AG09319 (cell line): ENCODE measurements around the gene PRKRA.

ENCODE experiments used
- DNase-seq: peaks from one replicate; pipeline ENCODE4 v3.0.0-alpha.2; 2010; ENCODE audit warnings: low read depth; ENCODE audit errors: extremely low read depth
- TF ChIP-seq, protein P1 (sequence below): IDR thresholded peaks from 2 replicates; pipeline ENCODE4 v1.5.1; 2011; ENCODE audit warnings: low read depth, mild to moderate bottlenecking, inconsistent platforms, low read length, moderate library complexity

The PRKRA gene

GRCh38 chr2:178397002-178397605 lies 53.9 kb downstream of the PRKRA start:
- DNase-seq: no peak

GRCh38 chr2:178395941-178396570 lies 54.9 kb downstream of the PRKRA start:
- no peak for DNase-seq
- TF ChIP-seq, protein P1, sequence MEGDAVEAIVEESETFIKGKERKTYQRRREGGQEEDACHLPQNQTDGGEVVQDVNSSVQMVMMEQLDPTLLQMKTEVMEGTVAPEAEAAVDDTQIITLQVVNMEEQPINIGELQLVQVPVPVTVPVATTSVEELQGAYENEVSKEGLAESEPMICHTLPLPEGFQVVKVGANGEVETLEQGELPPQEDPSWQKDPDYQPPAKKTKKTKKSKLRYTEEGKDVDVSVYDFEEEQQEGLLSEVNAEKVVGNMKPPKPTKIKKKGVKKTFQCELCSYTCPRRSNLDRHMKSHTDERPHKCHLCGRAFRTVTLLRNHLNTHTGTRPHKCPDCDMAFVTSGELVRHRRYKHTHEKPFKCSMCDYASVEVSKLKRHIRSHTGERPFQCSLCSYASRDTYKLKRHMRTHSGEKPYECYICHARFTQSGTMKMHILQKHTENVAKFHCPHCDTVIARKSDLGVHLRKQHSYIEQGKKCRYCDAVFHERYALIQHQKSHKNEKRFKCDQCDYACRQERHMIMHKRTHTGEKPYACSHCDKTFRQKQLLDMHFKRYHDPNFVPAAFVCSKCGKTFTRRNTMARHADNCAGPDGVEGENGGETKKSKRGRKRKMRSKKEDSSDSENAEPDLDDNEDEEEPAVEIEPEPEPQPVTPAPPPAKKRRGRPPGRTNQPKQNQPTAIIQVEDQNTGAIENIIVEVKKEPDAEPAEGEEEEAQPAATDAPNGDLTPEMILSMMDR: no peak

More at GRCh38 chr2:178397002-178397605, 53.9 kb downstream of the PRKRA start:
- TF ChIP-seq, protein P1: peak; percentile 64

GRCh38 chr2:178395295-178395694 lies 55.7 kb downstream of the PRKRA start:
- DNase-seq: no peak
- TF ChIP-seq, protein P1: no peak

GRCh38 chr2:178394859-178395258 lies 56.1 kb downstream of the PRKRA start:
- DNase-seq: no peak

DNA sequence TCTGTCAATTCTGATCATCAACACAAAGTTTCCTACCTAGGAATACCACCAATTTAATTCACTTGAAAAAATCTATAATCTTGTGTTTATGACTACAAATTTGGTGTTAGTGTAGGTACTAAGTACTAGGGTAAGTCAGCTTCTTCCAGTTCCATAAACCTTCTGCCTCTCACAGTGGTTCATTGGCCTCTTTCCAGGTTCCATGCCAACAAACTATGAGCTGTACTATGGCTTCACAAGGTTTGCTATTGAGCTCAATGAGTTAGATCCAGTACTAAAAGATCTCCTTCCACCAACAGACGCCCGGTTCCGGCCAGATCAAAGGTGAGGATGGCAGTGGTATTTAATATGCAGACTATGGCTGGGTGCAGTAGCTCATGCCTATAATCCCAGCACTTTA lies 58.8 kb downstream of the PRKRA start:
- DNase-seq: no peak
- TF ChIP-seq, protein P1: no peak

More at GRCh38 chr2:178394859-178395258, 56.1 kb downstream of the PRKRA start:
- TF ChIP-seq, protein P1: no peak

DNA sequence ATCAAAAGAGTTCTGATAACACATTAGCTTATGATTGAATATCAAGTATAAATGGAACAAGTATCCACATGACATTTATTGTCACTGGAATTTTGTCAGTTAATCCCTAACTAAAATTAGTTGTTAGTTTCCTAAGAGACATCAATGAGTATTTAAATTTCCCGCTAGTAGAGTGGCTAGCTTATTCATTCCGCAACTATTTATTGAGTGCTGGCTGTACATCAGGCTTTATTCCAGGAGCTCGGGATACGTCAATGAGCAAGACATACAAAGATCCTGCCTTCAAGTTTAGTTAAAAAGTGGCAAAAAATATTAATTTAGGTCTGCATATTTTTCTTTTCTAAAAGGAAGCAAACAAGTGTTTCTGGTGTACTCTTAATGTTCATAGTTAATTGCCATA lies 59.3 kb downstream of the PRKRA start:
- TF ChIP-seq, protein P1: no peak
- no peak for DNase-seq

DNA sequence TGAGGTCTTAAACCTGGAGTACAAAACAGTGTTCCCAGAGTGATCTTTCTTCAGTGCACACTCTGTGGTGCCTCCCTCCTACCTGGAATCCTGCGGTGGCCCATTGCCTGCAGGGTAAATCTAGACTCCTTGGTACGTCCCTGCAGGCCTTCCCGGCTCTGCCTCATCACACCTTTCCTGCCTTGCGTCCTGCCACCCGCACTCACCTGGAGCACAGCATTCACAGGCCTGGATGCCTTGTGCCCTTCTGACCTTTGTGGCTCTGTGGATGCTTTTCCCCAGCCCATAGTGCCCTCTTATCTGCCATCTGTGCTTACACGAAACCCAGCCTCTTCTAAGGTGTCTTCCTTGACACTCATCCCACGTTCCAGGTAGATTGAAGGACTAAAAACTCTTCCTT lies 62.7 kb downstream of the PRKRA start:
- TF ChIP-seq, protein P1: no peak
- DNase-seq: no peak
